D341Med (cell line): ENCODE data around the gene APOA5.
"Not testable (repeated sequence)": the region's sequence is repeated elsewhere in the genome, so short reads cannot be mapped to it uniquely, and the experiment has no call there.

ENCODE experiments used
- DNase-seq: peaks from one replicate; pipeline ENCODE4 v3.0.0; 2012; ENCODE audit warnings: low spot score

APOA5 gene

DNA sequence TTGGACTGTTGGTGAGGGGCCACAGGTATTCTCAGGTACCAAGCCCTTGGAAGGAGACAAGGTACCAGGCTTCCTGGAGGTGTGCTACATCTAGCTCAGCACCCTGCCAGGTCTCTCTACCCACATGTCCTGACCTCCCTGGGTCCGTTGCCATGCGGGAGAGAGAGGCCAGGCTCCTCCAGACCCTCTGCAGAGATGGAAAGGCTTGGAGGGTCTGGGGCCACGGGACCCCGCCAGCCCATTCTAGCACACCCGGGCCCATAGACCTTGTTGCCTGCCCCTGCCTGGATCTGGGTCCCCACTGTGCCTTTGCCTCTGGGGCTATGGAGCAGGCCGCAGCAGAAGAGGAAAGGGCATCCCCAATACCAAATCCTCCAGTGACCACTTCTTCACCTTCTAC, 35.8 kb upstream of the APOA5 start:
- no peak for DNase-seq

DNA sequence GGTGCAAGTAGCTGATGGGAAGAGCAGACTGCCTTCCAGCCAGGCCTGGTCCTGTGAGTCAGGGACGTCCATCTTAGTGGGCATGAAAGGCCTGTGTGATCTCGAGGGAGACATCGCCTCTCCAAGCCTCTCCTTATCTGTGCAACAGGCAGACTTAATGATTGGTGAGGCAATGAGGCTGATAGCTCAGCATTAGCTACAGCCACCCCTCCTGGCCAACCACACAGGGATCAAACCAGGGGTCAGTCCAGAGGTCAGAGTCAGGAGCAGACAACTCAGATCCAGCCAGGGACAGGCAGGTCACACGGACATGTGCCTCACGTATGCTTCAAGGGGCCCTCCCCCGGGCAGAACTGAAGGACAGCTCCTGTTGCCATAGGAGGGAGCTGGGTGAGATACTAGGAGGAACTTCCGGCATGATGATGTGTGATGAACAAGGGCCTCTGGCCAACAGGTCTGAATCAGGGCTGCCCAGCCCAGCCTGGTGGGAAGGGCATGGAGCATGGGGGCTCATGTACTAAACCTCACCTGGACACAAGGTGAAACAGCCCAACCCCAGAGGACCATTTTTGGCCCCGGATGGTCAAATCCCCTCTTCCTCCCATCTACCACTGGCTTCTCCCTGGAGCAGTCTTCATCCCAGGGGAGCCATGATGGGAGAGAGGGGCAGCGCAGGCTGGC, 35.2 kb upstream of the APOA5 start:
- DNase-seq, result no peak

DNA sequence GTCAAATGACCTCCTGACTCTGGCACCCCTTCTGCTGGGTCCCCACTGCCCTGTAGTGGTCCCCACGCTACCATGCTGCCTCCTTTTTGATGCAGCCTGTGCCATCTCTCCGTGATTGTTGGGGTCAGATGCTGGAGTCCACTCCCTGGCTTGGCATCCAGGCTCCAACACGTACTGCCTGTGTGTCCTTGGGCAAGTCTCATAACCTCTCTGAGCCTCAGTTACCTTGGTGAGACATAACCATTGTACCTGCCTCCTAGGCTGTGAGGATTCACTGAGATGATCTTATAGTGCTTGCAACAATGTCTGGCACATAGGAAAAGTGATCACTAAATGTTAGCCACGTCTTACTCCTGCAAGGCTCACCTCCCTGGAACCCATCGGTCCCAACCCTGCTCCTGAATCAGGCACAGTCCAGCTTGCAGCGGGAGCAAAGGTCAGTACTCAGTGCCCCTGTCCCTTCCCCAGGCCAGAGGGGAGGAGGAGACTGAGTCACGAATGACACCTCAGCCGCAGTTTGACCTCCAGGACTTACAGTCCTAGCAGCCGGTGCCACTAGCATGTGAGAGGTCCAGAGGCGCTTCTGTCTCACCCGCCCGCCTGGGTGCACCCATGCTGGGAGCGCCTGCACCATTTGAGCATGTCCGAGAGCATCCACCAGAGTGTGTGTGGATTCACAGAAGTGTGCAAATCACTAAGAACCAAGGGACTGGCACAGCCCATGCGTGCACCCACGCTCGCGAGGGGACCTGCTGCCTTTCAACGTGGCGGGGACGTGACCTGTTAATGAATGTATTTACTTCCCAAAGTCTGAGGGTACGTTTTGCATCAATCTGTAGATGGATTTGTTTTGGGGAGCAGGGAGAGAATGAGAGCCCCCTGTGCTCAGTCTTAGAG, 34.4 kb upstream of the APOA5 start:
- DNase-seq, result no peak

DNA sequence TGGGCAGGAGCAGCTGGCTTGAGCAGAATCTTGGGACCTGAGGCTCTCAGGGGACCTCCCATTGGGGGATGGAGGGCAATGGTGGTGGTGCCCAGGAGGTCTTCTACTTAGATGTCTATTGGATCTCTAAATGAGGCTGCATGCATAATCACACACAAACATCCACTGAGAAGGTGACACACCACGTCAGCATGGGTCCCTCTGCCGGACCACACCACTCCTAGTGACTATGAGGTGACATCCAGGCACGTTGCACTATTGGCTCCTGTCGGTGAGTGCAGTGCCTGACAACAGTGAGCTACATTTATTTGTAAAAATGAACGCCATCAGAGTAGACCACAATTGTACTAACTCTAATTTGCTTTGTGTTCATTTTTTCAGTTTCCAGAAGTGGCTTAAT, 33.8 kb upstream of the APOA5 start:
- DNase-seq, result no peak

DNA sequence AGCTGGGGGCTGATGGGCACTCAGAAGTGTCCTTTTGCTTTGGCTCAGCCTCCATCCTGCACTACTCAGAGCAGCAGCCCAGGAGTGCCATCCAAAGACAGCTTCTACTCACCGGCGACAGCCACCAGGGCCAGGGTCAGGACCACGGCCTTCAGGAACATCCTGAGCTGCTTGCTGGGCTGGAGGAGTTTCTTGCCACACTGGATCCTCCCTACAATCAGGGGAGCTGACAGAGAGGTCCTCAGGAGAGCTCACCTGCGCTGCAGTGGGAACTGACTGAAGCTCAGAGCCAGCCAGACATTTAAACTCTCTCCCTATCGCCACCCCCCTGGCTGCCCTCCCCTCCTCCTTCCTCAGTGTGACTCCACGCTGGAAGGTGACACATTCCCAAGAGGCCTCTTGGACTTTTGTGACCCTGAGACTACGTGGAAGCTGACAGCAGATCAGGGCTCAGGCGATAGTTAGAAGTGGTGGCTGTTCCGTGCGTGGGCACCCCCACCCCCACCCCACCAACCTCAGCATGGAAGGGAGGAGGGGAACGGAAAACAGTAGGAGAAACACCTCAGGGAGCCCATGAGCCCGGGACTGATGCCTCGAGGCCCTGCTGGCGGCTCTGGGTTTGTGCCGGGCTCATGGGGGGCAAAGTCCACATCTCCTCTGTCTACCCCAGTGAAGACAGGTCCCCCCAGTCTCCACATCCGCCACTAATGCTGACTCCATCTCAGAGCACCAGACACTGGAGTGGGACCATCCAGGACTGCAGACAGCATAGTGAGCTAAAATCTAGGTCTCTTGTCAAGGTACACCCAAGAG, 31.6 kb upstream of the APOA5 start, which contains the start of gene APOA4:
Gene APOA4, minus strand, starts transcription at position 274 of the 813 bp plus-strand sequence. Its CDS starts 113 bp downstream, at position 161.
- no peak for DNase-seq

DNA sequence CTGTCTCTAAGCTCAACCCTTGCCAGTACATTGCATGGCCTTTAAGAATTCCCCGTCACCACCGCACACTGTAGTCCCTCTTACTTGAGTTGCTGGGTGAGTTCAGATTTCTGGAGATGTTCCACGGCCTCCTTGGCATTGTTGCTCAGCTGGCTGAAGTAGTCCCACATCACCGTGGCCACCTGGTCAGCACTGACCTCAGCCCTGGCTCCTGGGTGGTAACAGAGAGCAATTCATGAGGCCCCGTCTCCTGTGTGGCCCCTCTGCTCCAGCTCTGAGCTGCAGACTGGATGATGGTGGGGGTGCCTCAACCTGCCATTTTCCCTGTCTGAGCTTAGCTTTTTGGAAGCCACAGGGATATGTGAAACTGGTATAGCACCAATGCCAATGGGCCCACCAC, 30.9 kb upstream of the APOA5 start:
- no peak for DNase-seq

DNA sequence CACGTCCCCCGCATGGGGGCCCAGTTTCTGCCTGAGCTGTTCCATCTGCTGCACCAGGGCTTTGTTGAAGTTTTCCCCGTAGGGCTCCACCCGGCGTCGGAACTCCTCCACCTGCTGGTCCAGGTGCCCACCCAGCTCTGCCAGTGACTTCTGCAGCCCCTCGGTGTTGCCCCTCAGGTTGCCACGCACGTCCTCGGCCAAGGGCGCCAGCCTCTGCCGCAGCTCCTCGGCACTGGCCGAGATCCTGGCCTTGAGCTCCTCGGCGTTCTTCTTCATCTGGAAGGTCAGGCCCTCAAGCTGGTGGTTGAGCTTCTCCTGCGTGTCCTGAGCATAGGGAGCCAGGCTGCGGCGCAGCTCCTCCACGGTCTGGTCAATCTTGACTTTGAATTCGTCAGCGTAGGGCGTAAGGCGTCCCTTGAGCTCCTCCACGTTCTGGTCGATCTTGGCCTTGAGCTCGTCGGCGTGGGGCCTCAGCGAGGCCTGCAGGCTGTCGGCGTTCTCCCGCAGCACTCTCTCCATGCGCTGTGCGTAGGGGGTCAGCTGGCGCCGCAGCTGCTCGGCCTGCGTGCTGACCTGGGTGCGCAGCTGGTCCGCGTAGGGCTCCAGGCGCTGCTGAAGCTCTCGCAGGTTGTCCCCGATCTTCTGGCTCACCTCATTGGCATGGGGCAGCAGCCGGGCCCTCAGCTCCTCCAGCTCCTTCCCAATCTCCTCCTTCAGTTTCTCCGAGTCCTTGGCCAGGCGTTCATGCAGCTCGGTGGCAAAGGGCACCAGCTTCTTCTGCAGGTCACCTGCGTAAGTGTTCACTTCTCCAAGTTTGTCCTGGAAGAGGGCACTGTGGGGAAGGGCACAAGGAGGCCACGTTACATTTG, 29.6 kb upstream of the APOA5 start:
- no peak for DNase-seq

DNA sequence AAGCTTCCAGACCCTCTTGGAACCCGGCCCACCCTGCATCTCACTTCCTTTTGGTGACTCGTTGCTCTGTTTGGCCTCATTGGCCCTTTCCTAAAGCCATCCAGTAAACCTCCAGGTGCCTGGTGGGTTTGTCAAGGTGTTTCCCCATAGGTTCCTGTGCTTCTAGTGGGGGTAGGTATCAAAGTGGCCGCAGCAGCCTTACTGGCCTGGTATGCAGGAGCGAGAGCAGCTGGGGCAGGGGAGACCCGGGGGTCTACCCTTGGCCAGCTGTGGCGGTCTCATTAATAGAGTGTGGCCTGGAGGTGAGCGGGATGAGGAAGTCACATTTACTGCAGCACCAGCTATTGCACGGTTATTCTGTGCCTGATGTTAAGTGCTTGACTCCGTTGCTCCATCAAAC, 27.4 kb upstream of the APOA5 start:
- no peak for DNase-seq

DNA sequence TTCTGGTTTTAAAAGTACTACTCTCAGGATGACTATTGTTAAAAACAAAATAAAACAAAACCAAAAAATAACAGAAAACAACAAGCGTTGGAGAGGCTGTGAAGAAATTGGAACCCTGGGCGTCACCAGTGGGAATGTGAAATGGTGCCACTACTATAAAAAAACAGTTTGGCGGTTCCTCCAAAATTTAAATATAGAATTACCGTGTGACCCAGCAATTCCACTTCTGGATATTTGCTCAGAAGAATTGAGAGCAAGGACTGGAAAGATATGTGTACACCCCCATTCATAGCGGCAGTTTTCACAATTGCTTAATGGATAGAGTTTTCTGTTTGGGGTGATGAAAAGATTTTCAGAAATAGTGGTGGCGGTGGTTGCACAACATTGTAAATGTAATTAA, 22.8 kb upstream of the APOA5 start:
- no peak for DNase-seq

DNA sequence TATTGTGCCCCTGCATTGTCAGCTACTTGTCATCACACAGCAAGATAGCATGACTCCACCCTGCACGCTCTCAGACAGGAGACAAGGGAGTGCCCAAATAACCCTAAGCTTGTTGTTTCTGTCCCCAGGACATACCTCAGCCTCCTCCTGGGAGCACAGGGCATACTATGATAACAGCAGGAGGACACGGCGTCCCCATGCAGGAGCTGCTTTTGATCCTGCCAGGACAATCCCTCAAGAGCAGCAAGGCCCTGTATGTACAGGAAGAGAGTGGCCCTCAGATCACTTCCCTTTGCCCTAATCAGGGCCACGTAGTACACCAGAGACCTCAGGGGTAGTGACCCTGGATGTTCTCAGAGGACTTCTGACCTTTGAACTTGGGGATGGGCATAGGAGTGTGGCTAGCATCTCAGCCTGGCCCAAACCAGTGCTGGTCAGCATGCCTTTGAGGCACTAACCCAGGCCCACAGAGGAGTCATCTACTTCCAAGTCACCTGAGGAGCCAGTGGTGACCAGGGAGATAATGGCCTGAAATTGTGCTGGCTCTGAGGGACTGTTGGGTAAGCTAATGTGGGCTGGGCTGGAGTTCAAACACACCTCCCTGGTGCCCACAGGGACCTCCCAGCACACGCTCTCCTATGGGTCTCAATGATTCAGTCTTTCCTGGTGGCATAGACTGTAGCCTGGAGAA, 22.2 kb upstream of the APOA5 start:
- no peak for DNase-seq

DNA sequence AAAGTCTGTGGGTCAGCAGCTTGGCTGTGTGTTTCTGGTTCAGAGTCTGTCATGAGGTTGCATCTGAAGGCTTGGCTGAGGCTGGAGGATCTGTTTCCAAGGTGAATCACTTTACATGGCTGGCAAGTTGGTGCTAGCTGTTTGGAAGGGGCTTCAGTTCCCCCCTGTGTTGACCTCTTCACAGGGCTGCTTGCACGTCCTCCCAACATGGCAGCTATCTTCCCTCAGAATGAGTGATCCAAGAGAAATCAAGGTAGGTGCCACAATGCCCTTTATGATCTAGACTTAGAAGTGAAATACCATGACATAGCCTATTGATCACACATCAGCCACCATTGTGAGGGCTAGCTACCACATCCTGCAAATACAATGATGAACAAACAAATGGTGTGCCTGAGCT, 21.5 kb upstream of the APOA5 start:
- DNase-seq, result no peak

DNA sequence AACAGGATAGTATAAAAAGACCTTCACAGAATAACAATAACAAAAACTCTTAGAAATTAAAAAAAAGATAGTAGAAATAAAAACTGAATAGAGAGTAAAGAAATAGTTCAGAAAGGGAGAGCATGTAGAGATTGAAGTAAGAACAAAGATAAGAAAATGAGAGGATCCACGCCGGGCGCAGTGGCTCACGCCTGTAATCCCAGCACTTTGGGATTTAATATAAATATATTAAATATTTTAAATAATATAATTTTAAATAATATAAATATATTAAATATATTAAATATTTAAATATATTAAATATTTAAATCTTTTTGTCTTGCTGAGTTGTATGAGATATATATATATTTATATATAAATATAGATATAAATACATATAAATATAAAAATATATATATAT, 20.4 kb upstream of the APOA5 start:
- DNase-seq, result no peak

DNA sequence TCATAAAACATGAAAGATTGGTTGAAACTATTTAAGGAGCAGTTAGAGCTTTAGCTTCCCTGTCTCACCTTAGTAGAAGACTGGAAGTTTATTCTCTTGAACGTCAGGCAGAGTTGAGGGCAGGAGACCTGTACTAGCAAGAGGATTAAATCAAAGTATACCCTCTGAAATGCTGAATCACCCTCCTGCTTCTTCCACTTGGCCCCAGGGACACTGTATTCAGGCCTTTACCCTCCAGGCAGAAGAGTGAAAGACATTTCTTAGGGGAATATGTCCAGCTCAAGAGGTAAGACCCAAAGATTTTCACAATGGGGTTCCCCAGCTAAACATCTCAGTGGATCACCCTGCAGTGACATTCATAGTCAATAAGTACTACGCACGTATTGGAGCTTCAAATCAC, 19.5 kb upstream of the APOA5 start:
- DNase-seq, result no peak

DNA sequence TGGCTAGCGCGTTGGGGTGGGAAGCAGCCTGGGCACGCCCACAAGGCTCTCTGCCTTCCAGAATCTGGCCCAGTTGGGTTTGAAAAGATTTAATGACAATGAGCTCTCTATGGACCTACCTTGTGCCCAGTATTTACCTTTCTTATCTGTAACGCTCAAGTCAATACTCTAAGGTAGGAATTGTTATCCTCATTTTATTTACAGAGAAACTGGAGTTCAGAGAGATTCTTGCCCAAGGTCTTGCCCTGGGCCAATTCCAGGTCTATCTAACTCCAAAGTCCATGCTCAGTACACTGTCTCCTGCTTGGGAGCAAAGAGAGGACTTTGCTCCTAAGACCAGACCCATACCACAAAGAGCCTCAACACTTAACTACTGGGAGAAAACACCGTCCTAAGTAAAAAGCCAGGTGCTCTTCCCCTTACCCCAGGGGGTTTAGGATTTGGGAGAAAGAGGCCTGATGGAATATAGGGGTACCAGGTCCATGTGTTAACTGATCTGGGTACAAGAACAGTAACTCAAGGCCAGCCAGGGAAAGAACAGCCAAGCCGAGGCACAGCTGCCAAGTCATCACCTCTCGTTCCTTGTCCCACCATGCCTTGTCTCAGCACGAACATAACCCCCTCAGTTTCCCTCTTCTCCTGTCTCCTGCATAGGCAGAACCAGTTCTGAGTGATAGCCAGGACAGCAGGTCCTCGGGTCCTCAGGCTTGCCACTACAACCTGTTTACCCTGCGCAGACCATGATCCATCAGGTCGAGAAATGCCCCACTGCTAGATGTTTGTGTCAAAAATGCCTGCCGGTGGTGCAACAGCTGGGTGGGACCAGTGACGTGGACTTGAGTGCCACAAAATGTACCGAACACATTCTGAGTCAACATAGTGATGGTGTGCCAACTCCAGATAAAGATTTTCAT, 16.8 kb upstream of the APOA5 start:
- DNase-seq, result no peak

DNA sequence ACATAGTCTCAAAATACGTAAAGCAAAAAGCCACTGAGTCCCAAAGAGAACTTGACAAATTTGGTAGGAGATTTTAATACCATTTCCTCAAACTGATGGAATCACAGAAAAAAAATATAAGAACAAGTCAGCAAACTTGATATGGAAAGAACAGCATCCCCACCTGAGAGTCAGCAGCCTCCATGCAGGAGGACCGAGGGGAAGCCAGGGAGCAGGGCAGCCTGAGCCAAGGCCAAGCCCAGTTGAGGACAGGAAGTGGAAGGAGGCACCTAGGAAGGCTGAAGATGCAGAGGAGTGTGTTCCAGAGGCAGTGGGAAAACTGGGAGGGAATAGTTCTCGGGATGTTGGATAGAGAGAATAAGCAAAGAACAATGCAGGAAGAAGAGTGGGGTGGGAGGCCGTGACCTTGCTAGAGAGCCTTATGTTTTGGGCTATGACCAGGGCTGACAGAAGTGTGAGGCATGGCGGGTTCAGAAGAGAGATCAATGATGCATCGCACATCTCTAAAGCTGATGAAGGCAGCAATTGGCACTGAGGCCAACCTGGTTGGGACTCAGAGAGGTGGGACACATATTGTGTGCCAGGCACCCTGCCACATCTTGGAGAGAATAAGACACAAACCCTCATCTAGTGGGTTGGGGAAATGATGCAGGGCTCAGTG, 16.1 kb upstream of the APOA5 start:
- DNase-seq, result no peak

DNA sequence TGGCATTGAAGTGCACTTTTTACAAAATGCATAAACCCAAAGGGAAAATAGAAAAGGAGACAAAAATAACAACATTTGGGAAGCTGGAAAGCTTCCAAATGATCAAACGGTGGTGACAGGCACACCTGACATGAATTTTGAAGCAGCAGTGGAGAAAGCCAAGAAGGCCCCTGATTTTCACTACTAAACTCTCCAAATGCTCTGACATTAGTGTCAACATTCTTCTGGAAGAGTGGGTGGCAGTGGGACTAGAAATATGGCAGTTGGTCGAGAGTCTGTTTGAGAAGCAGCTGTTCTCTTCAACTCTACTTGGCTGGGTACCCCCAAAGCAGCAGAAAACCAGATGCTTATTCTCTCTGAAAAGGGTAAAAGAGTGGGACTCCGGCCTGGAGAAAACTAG, 12.3 kb upstream of the APOA5 start:
- no peak for DNase-seq

DNA sequence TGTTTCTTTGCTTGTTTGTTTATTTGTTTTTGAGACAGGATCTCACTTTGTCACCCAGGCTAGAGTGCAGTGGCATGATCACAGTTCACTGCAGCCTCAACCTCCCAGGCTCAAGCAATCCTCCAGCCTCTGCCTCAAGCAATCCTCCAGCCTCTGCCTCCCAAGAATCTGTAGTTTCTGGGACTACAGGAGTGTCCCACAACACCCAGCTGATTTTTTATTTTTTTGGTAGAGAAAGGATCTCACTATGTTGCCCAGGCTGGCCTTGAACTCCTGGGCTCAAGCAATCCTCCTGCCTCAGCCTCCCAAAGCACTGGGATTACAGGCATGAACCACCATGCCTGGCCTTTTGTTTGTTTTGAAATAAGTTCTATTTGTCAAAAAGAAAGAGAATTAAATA, 10.0 kb upstream of the APOA5 start:
- DNase-seq, result not testable (repeated sequence)

DNA sequence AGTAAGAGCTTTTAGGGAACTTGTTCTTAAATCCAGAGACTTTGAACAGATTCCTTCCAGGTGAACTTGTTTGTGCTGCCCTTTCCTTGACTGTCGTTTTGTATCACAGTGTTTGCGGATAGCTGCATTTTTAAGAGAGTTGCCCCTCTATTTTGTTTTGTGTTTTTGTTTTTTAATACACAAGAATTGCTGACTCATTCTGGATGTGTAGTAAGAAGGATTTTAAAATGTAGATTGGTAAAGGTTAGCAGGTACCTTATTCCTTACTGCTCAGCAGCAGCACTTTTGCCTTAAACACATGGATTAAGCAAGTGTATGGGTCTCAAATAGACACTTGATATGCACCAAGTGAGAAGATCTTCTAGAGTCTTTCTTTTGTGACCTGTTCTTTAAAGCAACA, 8.9 kb upstream of the APOA5 start:
- no peak for DNase-seq

DNA sequence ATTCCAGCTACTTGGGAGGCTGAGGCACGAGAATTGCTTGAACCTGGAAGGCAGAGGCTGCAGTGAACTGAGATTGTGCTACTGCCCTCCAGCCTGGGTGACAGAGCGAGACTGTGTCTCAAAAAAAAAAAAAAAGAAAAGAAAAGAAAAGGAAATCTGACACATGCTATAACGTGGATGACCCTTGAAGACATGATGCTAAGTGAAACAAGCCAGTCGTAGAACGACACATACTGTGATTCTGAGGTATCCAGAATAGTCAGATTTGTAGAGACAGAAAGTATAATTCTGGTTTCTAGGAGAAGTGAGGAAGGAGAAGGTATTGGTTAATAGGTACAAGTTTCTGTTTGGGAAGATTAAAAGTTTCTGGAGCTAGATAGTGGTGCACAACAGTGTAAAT, 6.7 kb upstream of the APOA5 start:
- no peak for DNase-seq
